WTC11 (cell line): ENCODE data around the gene LRRC28. TPM values are rescaled to one million over a fixed set of nuclear protein-coding genes. Genes with fewer than 3 reads are reported as not detected.

Experiments
- ATAC-seq: fragments of 200-7000 bp; cut with Tn5 transposase; 2 replicates; pipeline ENCODE4 v1.10.0; 2021; ENCODE audit warnings: mild to moderate bottlenecking, moderate library complexity
- CTCF ChIA-PET: fragments of 300-600 bp; sonication (Branson Sonifier 250); formaldehyde crosslinking; loops from one replicate; lab custom pipeline; 2021; ENCODE audit warnings: antibody characterized with exemption; lab: Charles Lee
- POLR2A ChIA-PET: fragments of 350-600 bp; sonication (Branson Sonifier 250); formaldehyde crosslinking; loops from one replicate; lab custom pipeline; 2021; ENCODE audit warnings: antibody characterized with exemption; lab: Charles Lee
- DNase-seq: peaks from one replicate; pipeline ENCODE4 v3.0.0; 2021; ENCODE audit warnings: low spot score
- H3K27ac Mint-ChIP-seq: 2 replicates; pipeline ENCODE4 v1.8.0; 2021; ENCODE audit warnings: mixed read lengths
- H3K27me3 Mint-ChIP-seq: 2 replicates; pipeline ENCODE4 v1.8.0; 2021; ENCODE audit warnings: low read depth, mild to moderate bottlenecking, moderate library complexity, mixed read lengths
- H3K36me3 Mint-ChIP-seq: 2 replicates; pipeline ENCODE4 v1.8.0; 2021; ENCODE audit warnings: mixed read lengths
- H3K4me1 Mint-ChIP-seq: 2 replicates; pipeline ENCODE4 v1.8.0; 2022; ENCODE audit warnings: mixed read lengths
- H3K4me3 Mint-ChIP-seq: 2 replicates; pipeline ENCODE4 v1.8.0; 2021; ENCODE audit warnings: mild to moderate bottlenecking, moderate library complexity, mixed read lengths
- H3K9me3 Mint-ChIP-seq: 2 replicates; pipeline ENCODE4 v1.8.0; 2021; ENCODE audit warnings: mixed read lengths
- AFF4 ChIP-seq: sonication (generic); formaldehyde crosslinking; IDR thresholded peaks from 2 replicates; pipeline ENCODE4 v1.8.1; 2023; ENCODE audit warnings: mild to moderate bottlenecking, missing genetic modification reagents, borderline replicate concordance
- AR ChIP-seq: fragments of 250-450 bp; sonication (Bioruptor Pico); IDR thresholded peaks from 2 replicates; pipeline ENCODE4 v1.9.0; 2021; ENCODE audit warnings: mild to moderate bottlenecking
- FOXJ3 ChIP-seq: sonication (generic); formaldehyde crosslinking; IDR thresholded peaks from 2 replicates; pipeline ENCODE4 v1.9.0; 2021; ENCODE audit warnings: missing genetic modification reagents, mild to moderate bottlenecking, borderline replicate concordance
- GRHL2 ChIP-seq: fragments of 250-450 bp; sonication (Bioruptor Pico); IDR thresholded peaks from 2 replicates; pipeline ENCODE4 v1.8.0; 2022; ENCODE audit warnings: mild to moderate bottlenecking, moderate library complexity; ENCODE audit not compliant: insufficient replicate concordance, severe bottlenecking
- JAZF1 ChIP-seq: fragments of 250-450 bp; sonication (Bioruptor Pico); IDR thresholded peaks from 2 replicates; pipeline ENCODE4 v1.9.0; 2021; ENCODE audit warnings: moderate library complexity, mild to moderate bottlenecking, inconsistent platforms
- NR3C1 ChIP-seq: sonication (generic); formaldehyde crosslinking; conservative IDR thresholded peaks from 2 replicates; pipeline ENCODE4 v1.8.1; 2023; ENCODE audit warnings: low read depth, mild to moderate bottlenecking, missing genetic modification reagents
- OVOL2 ChIP-seq: fragments of 250-450 bp; sonication (Bioruptor Pico); IDR thresholded peaks from 2 replicates; pipeline ENCODE4 v1.9.0; 2021; ENCODE audit warnings: mild to moderate bottlenecking, borderline replicate concordance
- PRDM15 ChIP-seq: sonication (generic); formaldehyde crosslinking; IDR thresholded peaks from 2 replicates; pipeline ENCODE4 v1.8.0; 2022; ENCODE audit warnings: missing genetic modification reagents
- SOX15 ChIP-seq: fragments of 250-450 bp; sonication (Bioruptor Pico); IDR thresholded peaks from 2 replicates; pipeline ENCODE4 v1.9.0; 2021; ENCODE audit warnings: mild to moderate bottlenecking
- ZNF281 ChIP-seq: sonication (generic); formaldehyde crosslinking; IDR thresholded peaks from 2 replicates; pipeline ENCODE4 v1.8.0; 2023; ENCODE audit warnings: mild to moderate bottlenecking, missing genetic modification reagents
- ZNF396 ChIP-seq: fragments of 250-450 bp; sonication (Bioruptor Pico); IDR thresholded peaks from 2 replicates; pipeline ENCODE4 v1.8.0; 2021; ENCODE audit warnings: mild to moderate bottlenecking, moderate library complexity, borderline replicate concordance
- ZSCAN18 ChIP-seq: fragments of 250-450 bp; sonication (Bioruptor Pico); IDR thresholded peaks from 2 replicates; pipeline ENCODE4 v2.1.2; 2022; ENCODE audit warnings: mild to moderate bottlenecking, moderate library complexity
- total RNA-seq: library from RNA; stranded (reverse); gene quantifications from 3 replicates; pipeline ENCODE4 v1.2.3, GENCODE V29; 2021

The LRRC28 gene
- total RNA-seq, 1 experiment from 2014 or later, result 18.4 TPM

GRCh38 chr15:99282586-99282985, 31.3 kb downstream of the LRRC28 start:
- Mint-ChIP-seq H3K27ac (no peak overlapping the region), H3K4me3 (no peak overlapping the region), H3K27me3 (no peaks in the 10 kb centered on the region), H3K4me1 (peaks cover 4% of the 10 kb centered on the region; the same call in 1 of the 2 replicates), H3K36me3 (no peaks in the 10 kb centered on the region), H3K9me3 (no peaks in the 10 kb centered on the region)
- no peak for TF ChIP-seq OVOL2 (CRISPR knock-in tag)
- no peak for TF ChIP-seq NR3C1
- no peak for TF ChIP-seq PRDM15
- no peak for TF ChIP-seq ZNF281 (CRISPR knock-in tag)
- no peak for TF ChIP-seq AR
- TF ChIP-seq ZSCAN18 (CRISPR knock-in tag), result no peak
- no peak for TF ChIP-seq JAZF1 (CRISPR knock-in tag)
- CTCF ChIA-PET, result interaction anchor here (2.0 kb wide), 1 partner anchor 10 kb away, joined by 12 read pairs; no protein-coding TSS in a partner anchor
- DNase-seq (no peak), ATAC-seq (no peak)
- POLR2A ChIA-PET, result no interaction called here

- peaks cover 4% of the 10 kb centered on the region; the same call in 1 of the 2 replicates for H3K4me1 Mint-ChIP-seq
- TF ChIP-seq SOX15 (CRISPR knock-in tag), result no peak
- TF ChIP-seq GRHL2 (CRISPR knock-in tag), result no peak
- TF ChIP-seq FOXJ3, result no peak
- TF ChIP-seq ZNF396 (CRISPR knock-in tag), result no peak
- TF ChIP-seq AFF4, result no peak
- no peak overlapping the region for H3K27ac Mint-ChIP-seq
- ATAC-seq (no peak), DNase-seq (no peak)
- no peaks in the 10 kb centered on the region for H3K36me3 Mint-ChIP-seq
- POLR2A ChIA-PET, result no interaction called here
- H3K9me3 Mint-ChIP-seq, result no peaks in the 10 kb centered on the region
- CTCF ChIA-PET, result no interaction called here
- no peak overlapping the region for H3K4me3 Mint-ChIP-seq
- no peaks in the 10 kb centered on the region for H3K27me3 Mint-ChIP-seq
These were observed 32.4 kb downstream of the LRRC28 start for GRCh38 chr15:99283717-99284116.
